HEK293 (cell line): Measurements from ENCODE around the gene TSPEAR.

Experiments used
- CTCF ChIA-PET: fragments of 350-600 bp; formaldehyde crosslinking; extraction: SDS; loops from one replicate; lab custom pipeline; 2021; ENCODE audit warnings: antibody characterized with exemption; lab: Yijun Ruan, JAX
- POLR2A ChIA-PET: fragments of 300-600 bp; formaldehyde crosslinking; extraction: SDS; loops from one replicate; lab custom pipeline; 2020; ENCODE audit warnings: antibody characterized with exemption, inconsistent platforms; lab: Yijun Ruan, JAX
- H3K27ac ChIP-seq: fragments of 200-500 bp; sonication (Bioruptor generic); 2 replicates; pipeline ENCODE4 v1.5.1; 2014; ENCODE audit warnings: low read depth, low read length, control low read depth, inconsistent platforms; ENCODE audit errors: extremely low read depth
- H3K36me3 ChIP-seq, 2 experiments: fragments of 200-500 bp in 1 of 2; sonication (Bioruptor generic) in 1 of 2; 1 replicate in 1 of 2; 2 replicates in 1 of 2; pipeline ENCODE4 v1.5.1; 2014 to 2017; ENCODE audit warnings: inconsistent platforms in 2 of 2, low read length in 2 of 2; ENCODE audit not compliant: control insufficient read depth in 2 of 2, insufficient read depth in 1 of 2
- H3K4me1 ChIP-seq: fragments of 200-500 bp; sonication (Bioruptor generic); 2 replicates; pipeline ENCODE4 v1.5.1; 2014; ENCODE audit warnings: mild to moderate bottlenecking, low read length, inconsistent platforms; ENCODE audit not compliant: control insufficient read depth, insufficient read depth
- H3K4me3 ChIP-seq: 2 replicates; pipeline ENCODE4 v1.5.1; 2011; ENCODE audit warnings: low read depth, mild to moderate bottlenecking, control low read depth, low read length, moderate library complexity
- H3K9me3 ChIP-seq: fragments of 200-500 bp; sonication (Bioruptor generic); 2 replicates; pipeline ENCODE4 v1.5.1; 2014; ENCODE audit warnings: low read depth, low read length, inconsistent platforms; ENCODE audit not compliant: control insufficient read depth, insufficient read depth
- GLIS1 ChIP-seq: fragments of 450-650 bp; formaldehyde crosslinking; IDR thresholded peaks from 2 replicates; pipeline ENCODE4 v1.5.1; 2016; ENCODE audit warnings: missing biosample characterization, missing genetic modification characterization
- GLIS2 ChIP-seq: fragments of 450-650 bp; formaldehyde crosslinking; IDR thresholded peaks from 2 replicates; pipeline ENCODE4 v1.5.1; 2016; ENCODE audit warnings: missing biosample characterization, missing genetic modification characterization
- KLF8 ChIP-seq: fragments of 450-650 bp; formaldehyde crosslinking; IDR thresholded peaks from 2 replicates; pipeline ENCODE4 v1.5.1; 2016; ENCODE audit warnings: missing biosample characterization, missing genetic modification characterization
- KLF9 ChIP-seq: fragments of 450-650 bp; formaldehyde crosslinking; IDR thresholded peaks from 2 replicates; pipeline ENCODE4 v1.5.1; 2016; ENCODE audit warnings: missing biosample characterization, missing genetic modification characterization, low read depth
- MZF1 ChIP-seq: fragments of 450-650 bp; formaldehyde crosslinking; IDR thresholded peaks from 2 replicates; pipeline ENCODE4 v1.5.1; 2017; ENCODE audit warnings: missing biosample characterization, missing genetic modification characterization, borderline replicate concordance
- PATZ1 ChIP-seq: fragments of 450-650 bp; formaldehyde crosslinking; IDR thresholded peaks from 2 replicates; pipeline ENCODE4 v1.5.1; 2016; ENCODE audit warnings: missing biosample characterization, missing genetic modification characterization
- PBX3 ChIP-seq: sonication (generic); formaldehyde crosslinking; IDR thresholded peaks from 2 replicates; pipeline ENCODE4 v1.8.1; 2022; ENCODE audit warnings: mild to moderate bottlenecking, moderate library complexity, missing genetic modification reagents
- PRDM10 ChIP-seq: fragments of 450-650 bp; formaldehyde crosslinking; IDR thresholded peaks from 2 replicates; pipeline ENCODE4 v1.5.1; 2016; ENCODE audit warnings: missing biosample characterization, missing genetic modification characterization
- RBAK ChIP-seq: fragments of 450-650 bp; formaldehyde crosslinking; IDR thresholded peaks from 2 replicates; pipeline ENCODE4 v1.5.1; 2016; ENCODE audit warnings: missing biosample characterization, missing genetic modification characterization
- SP3 ChIP-seq: fragments of 450-650 bp; formaldehyde crosslinking; IDR thresholded peaks from 2 replicates; pipeline ENCODE4 v1.5.1; 2016; ENCODE audit warnings: missing biosample characterization, missing genetic modification characterization
- ZNF155 ChIP-seq: fragments of 450-650 bp; formaldehyde crosslinking; IDR thresholded peaks from 2 replicates; pipeline ENCODE4 v1.5.1; 2016; ENCODE audit warnings: missing biosample characterization, missing genetic modification characterization
- ZNF202 ChIP-seq: fragments of 450-650 bp; formaldehyde crosslinking; IDR thresholded peaks from 2 replicates; pipeline ENCODE4 v1.5.1; 2016; ENCODE audit warnings: missing biosample characterization, missing genetic modification characterization, borderline replicate concordance
- ZNF24 ChIP-seq: fragments of 450-650 bp; formaldehyde crosslinking; IDR thresholded peaks from 2 replicates; pipeline ENCODE4 v1.5.1; 2016; ENCODE audit warnings: missing biosample characterization, missing genetic modification characterization
- ZNF488 ChIP-seq: fragments of 450-650 bp; formaldehyde crosslinking; IDR thresholded peaks from 2 replicates; pipeline ENCODE4 v1.5.1; 2016; ENCODE audit warnings: missing biosample characterization, missing genetic modification characterization
- ZNF521 ChIP-seq: fragments of 450-650 bp; formaldehyde crosslinking; IDR thresholded peaks from 2 replicates; pipeline ENCODE4 v1.5.1; 2017; ENCODE audit warnings: missing biosample characterization, mild to moderate bottlenecking, missing genetic modification characterization
- ZNF555 ChIP-seq: fragments of 450-650 bp; formaldehyde crosslinking; conservative IDR thresholded peaks from 2 replicates; pipeline ENCODE4 v1.5.1; 2017; ENCODE audit warnings: missing biosample characterization, mild to moderate bottlenecking, missing genetic modification characterization, inconsistent platforms
- ZNF610 ChIP-seq: fragments of 450-650 bp; formaldehyde crosslinking; IDR thresholded peaks from 2 replicates; pipeline ENCODE4 v1.5.1; 2016; ENCODE audit warnings: missing biosample characterization, missing genetic modification characterization, borderline replicate concordance
- ZNF76 ChIP-seq: fragments of 450-650 bp; formaldehyde crosslinking; IDR thresholded peaks from 2 replicates; pipeline ENCODE4; 2016; ENCODE audit warnings: low read depth, missing biosample characterization, missing genetic modification characterization, borderline replicate concordance
- ZXDB ChIP-seq: fragments of 450-650 bp; formaldehyde crosslinking; IDR thresholded peaks from 2 replicates; pipeline ENCODE4 v1.5.1; 2016; ENCODE audit warnings: missing biosample characterization, missing genetic modification characterization
- TF ChIP-seq, protein P1 (sequence below): fragments of 450-650 bp; formaldehyde crosslinking; IDR thresholded peaks from 2 replicates; pipeline ENCODE4 v1.5.1; 2016; ENCODE audit warnings: missing biosample characterization, missing genetic modification characterization
- TF ChIP-seq, protein P2 (sequence below): fragments of 450-650 bp; formaldehyde crosslinking; IDR thresholded peaks from 2 replicates; pipeline ENCODE4 v1.5.1; 2016; ENCODE audit warnings: missing biosample characterization, missing genetic modification characterization

The TSPEAR gene

DNA sequence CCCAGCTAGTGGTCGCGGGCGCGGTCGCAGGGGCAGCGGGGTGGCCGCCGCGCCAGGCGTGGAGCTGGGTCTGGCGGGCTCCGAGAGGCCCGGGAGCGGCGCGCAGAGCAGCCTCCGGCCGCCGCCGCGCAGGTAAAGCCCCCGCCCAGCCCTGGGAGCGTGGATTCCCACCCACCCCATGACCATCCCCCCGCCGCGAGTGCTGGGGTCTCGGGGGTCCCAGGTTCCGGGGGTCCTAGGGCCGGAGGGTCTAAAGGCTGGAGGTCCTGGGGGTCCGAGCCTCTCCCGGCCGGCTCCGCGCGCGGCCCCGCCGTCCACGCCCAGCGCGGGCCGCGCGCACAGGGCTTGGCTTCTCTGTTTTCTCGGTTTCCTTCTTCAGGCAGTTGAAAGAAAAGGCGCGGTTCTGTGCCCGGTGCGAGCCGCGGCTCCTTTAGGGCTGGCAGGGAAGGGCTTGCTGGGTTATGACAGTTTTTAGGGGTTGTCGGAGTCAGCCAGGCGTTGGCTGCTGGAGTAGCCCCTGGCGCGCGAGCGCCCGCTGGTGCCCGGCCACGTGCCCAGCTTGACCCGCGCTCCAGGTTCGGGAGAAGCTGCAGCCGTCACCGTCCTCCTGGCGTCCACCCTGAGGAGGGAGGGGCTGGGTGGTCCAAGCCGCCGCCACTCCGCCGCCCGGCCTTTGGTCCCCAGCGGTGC lies 255.7 kb downstream of the TSPEAR start (continued):
- no peak for TF ChIP-seq GLIS2 (tag by site-specific recombination)
- no peak for TF ChIP-seq MZF1 (tag by site-specific recombination)
- no peak for TF ChIP-seq ZNF521 (tag by site-specific recombination)
- TF ChIP-seq, protein P1, sequence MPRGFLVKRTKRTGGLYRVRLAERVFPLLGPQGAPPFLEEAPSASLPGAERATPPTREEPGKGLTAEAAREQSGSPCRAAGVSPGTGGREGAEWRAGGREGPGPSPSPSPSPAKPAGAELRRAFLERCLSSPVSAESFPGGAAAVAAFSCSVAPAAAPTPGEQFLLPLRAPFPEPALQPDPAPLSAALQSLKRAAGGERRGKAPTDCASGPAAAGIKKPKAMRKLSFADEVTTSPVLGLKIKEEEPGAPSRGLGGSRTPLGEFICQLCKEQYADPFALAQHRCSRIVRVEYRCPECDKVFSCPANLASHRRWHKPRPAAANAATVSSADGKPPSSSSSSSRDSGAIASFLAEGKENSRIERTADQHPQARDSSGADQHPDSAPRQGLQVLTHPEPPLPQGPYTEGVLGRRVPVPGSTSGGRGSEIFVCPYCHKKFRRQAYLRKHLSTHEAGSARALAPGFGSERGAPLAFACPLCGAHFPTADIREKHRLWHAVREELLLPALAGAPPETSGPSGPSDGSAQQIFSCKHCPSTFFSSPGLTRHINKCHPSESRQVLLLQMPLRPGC (tag by site-specific recombination): no peak
- TF ChIP-seq PATZ1 (tag by site-specific recombination): 0 out of 2 replicates have a peak, but pooled peaks have one; percentile 52
- TF ChIP-seq ZNF155 (tag by site-specific recombination): no peak

DNA sequence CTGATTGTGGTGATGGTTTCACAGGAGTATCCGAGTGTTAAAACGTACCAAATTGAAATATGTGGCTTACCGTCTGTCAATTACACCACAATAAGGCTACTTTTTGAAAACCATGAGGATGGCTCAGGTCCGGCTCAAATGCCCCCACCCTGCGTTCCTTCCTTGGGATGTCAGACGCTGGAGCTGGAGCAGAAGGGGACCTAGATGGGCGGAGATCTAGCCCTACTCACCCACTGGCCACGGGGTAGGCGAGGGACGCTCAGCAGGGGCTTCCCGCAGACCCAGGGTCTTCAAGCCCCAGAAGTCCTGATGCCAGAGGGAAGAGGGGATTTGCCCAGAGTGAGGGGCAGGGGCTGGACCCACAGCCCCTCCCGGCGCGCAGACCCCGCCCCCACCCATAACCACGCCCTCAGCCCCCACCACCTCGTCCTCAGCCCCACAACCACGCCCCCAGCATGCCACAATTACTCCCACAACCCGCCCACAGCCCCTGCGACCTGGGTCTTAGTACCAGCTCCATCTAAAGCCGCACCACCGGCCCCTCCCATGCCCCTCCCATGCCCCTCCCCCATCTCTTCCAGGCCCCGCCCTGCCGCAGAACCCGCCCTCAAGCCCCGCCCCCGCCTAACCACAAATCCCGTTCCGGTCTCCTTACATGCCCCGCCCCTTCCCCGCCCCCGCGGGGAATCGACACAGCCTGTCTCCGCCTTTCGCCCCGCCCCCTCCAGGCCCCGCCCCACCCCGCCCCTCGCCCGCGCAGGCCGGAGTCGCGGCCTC lies 256.4 kb downstream of the TSPEAR start, which contains the start of gene LRRC3:
Gene LRRC3 (plus strand): TSS at position 764 of the 777 bp plus-strand sequence. CDS start 1,135 bp downstream, outside the sequence.
- Histone ChIP-seq H3K4me1 (no peaks in the 10 kb centered on the region), H3K4me3 (peak within 1 kb of the TSS; percentile 50), H3K27ac (no peak within 1 kb of the TSS), H3K36me3 (peaks cover 0 to 5% of the 10 kb centered on the region in 2 experiments; a peak in 1 of 3 replicates), H3K9me3 (no peaks in the 10 kb centered on the region)
- POLR2A ChIA-PET: interaction anchor here (0.7 to 1.4 kb wide), 3 partner anchors 9 to 116 kb away, joined by 3 to 11 read pairs (median 4); partner anchors contain the start of gene CFAP410
- CTCF ChIA-PET: interaction anchor here (1.0 kb wide), 1 partner anchor 116 kb away, joined by 3 read pairs; no protein-coding TSS in a partner anchor
- peak; percentile 93 for TF ChIP-seq KLF9 (tag by site-specific recombination)
- peak; percentile 87 for TF ChIP-seq PATZ1 (tag by site-specific recombination)
- no peak for TF ChIP-seq ZNF76 (tag by site-specific recombination)
- no peak for TF ChIP-seq ZNF488 (tag by site-specific recombination)
- TF ChIP-seq SP3 (tag by site-specific recombination): peak; percentile 97
- TF ChIP-seq ZNF24: no peak
- no peak for TF ChIP-seq ZNF555
- peak; percentile 99 for TF ChIP-seq ZXDB
- TF ChIP-seq KLF8: peak; percentile 96
- TF ChIP-seq PBX3 (CRISPR knock-in tag): no peak
- no peak for TF ChIP-seq ZNF610 (tag by site-specific recombination)
- TF ChIP-seq PRDM10 (tag by site-specific recombination): peak; percentile 40
- TF ChIP-seq RBAK (tag by site-specific recombination): no peak
- TF ChIP-seq, protein P2, sequence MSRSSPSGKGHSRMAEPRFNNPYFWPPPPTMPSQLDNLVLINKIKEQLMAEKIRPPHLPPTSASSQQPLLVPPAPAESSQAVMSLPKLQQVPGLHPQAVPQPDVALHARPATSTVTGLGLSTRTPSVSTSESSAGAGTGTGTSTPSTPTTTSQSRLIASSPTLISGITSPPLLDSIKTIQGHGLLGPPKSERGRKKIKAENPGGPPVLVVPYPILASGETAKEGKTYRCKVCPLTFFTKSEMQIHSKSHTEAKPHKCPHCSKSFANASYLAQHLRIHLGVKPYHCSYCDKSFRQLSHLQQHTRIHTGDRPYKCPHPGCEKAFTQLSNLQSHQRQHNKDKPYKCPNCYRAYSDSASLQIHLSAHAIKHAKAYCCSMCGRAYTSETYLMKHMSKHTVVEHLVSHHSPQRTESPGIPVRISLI: no peak
- no peak for TF ChIP-seq GLIS1 (tag by site-specific recombination)
- TF ChIP-seq ZNF202: no peak
